Activated CD8-positive, alpha-beta memory T cell treated with anti-CD3 and anti-CD28 coated beads for 48 hours (primary cell): ENCODE results near the gene KLHL14.
"Not testable (repeated sequence)": the region's sequence is repeated elsewhere in the genome, so short reads cannot be mapped to it uniquely, and the experiment has no call there.

Experiments
- DNase-seq, 3 experiments: peaks; one replicate each; pipeline ENCODE4 v3.0.0-alpha.2; 2020; ENCODE audit warnings: low read depth in 2 of 3, low spot score in 2 of 3

Gene KLHL14

DNA sequence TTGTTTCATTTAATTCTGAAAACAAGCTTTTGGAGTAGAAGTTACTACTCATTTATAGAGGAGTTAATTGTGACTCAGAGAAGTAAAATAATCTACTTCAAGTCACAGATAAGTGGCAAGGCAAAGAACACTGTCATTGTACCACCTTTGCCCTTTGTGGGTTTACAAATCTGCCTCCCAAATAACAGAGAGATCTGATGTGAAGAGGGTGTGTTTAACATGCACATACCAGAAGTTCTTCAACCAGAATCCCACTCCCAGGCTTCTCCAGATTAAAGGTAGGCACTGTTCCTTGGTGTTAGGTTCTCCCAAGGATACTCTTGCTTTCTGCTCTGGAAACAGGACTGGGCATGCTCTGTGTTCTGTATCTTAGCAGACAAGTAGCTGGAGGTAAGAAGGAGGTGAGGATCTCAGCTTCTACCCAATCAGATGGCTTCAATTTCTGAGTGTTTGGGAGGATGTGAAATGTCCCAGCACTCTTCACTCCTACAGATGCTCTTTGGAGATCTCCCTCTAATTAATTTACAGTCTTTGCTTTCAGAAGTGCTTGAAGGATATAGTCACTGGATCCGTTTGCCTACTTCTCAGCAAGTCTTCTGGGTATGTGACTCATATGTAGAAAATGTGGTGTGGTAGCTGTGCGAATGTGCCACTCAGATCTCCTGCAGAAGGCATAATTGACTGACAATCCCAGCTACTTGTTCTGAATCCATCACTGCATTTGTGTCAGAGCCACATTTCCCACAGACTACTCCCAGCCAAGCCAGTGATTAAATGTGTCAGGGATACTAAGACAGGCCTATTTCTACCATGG lies 111.1 kb downstream of the KLHL14 start:
- DNase-seq = no peak

DNA sequence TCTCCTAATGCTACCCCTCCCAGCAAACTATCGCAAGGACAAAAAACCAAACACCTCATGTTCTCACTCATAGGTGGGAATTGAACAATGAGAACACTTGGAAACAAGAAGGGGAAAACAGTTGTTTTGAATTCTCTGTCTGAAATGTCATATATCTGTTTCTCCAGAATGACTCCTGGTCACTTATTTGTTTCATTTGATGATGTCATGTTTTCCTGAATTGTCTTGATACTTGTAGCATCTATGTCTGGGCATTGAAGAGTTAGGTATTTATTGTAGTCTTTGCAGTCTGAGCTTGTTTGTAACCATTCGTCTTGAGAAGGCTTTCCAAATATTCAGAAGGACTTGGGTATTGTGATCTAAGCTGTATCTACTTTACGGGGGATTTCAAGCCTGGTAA lies 118.3 kb downstream of the KLHL14 start:
- not testable (repeated sequence) for DNase-seq

GRCh38 chr18:32637659-32638058 lies 135.2 kb downstream of the KLHL14 start:
- DNase-seq = not testable (repeated sequence)

- DNase-seq = no peak
Observed at GRCh38 chr18:32637226-32637625, 135.6 kb downstream of the KLHL14 start.

DNA sequence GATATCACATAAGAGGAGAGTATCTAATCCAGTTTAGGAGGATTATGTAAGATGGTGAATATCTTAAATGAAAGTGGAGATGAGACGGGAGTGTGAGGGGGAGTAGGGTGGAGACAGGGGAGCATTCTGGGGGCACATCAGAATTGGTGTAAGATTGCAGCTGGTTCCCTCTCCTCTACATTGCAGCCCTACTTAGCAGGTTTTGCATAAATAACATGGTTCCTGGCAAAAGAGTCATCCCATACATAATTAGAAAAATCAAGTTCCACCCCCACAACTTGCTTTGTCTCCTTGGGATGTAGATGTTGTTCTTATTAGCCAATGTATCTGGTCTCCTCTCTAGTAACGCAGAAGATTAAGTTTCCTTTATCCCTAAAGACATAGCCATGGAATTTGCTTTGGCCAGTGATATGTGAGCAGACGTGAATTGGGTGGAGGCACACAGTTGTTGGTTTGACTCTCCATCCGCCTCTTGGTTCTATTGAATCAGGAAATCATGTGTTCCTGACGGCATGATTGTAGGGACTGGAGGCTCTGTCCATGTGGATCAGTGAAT lies 137.9 kb downstream of the KLHL14 start:
- no peak for DNase-seq

- DNase-seq = no peak
Observed at GRCh38 chr18:32629981-32630700, 142.7 kb downstream of the KLHL14 start.

DNA sequence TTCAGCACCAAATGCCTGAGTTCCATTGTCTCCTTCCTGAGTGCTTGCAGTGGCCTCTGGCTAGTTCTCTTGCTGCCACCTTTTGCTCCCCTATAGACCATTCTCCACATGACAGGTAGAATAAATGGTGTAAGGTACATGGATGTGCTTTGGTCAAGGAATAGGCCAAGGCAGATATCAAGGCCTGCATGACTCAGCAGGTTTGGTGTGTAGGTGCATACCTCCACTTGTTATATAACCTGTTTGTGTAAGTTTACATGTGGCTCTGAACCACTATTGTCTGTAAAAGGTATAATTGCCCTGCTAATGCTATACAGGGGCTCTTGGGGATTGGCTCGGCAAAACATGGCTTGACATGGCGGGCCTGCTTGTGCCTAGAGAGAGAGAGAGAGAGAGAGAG lies 143.5 kb downstream of the KLHL14 start:
- no peak for DNase-seq

- DNase-seq = no peak
Observed at GRCh38 chr18:32624182-32624723, 148.6 kb downstream of the KLHL14 start.

DNA sequence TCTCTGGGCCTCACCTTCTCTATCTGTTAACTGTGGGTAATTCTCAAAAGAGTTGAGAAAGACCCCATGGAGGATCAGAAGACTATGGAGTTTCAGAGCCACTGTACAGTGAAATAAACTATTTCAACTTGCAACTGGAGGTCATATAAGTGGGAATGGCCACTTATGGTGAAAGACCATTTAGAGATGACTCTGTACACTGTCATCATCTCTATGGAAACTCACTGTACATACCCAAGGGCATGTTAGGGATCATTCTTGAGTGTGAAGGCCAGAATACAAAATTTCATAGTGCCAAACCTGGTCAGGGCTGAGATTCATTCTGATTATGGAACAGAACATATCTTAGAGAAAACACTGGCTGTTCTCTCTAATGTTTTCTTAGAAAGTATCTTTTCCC lies 149.3 kb downstream of the KLHL14 start:
- no peak for DNase-seq
